ENCODE data around the gene MEGF8.

- TF ChIP-seq CTCF (IDR thresholded peaks at IDR 0.05; ENCODE audit: low read depth, low read length), result no peak
- TF ChIP-seq EZH2phosphoT487 (IDR thresholded peaks at IDR 0.05; ENCODE audit: low read depth), result no peak
These were observed 64.5 kb downstream of the MEGF8 start, which contains the start of gene CNFN for GRCh38 chr19:42389899-42390298.
